GM19023 (cell line): ENCODE measurements around the gene RPL6.
A peak's percentile ranks its signal among the peaks of the same experiment; 100 is the strongest.
"Not testable (repeated sequence)": the region's sequence is repeated elsewhere in the genome, so short reads cannot be mapped to it uniquely, and the experiment has no call there.

Experiments used
- ATAC-seq: cut with Tn5 transposase; IDR thresholded peaks from one replicate; pipeline ENCODE4 v1.9.1; 2021; ENCODE audit warnings: mild to moderate bottlenecking, moderate library complexity; ENCODE audit not compliant: unreplicated experiment

RPL6 gene

GRCh38 chr12:112420740-112421139, 11.3 kb upstream of the RPL6 start:
- no peak for ATAC-seq

- peak; percentile 44 for ATAC-seq
Observed at GRCh38 chr12:112419297-112420133, 10.1 kb upstream of the RPL6 start.

GRCh38 chr12:112418608-112419296, 9.3 kb upstream of the RPL6 start, which contains the start of gene PTPN11:
PTPN11 (plus strand) TSS chr12:112418947; CDS start chr12:112419112, 165 bp downstream.
- ATAC-seq, result peak; percentile 82

GRCh38 chr12:112418273-112418607, 8.8 kb upstream of the RPL6 start:
- no peak for ATAC-seq

GRCh38 chr12:112415457-112415856, 6.1 kb upstream of the RPL6 start:
- not testable (repeated sequence) for ATAC-seq

- no peak for ATAC-seq
Observed at GRCh38 chr12:112413855-112414625, 4.6 kb upstream of the RPL6 start.

GRCh38 chr12:112409906-112410244, 470 bp upstream of the RPL6 start:
- no peak for ATAC-seq

GRCh38 chr12:112408621-112409020, 784 bp downstream of the RPL6 start:
- no peak for ATAC-seq

- ATAC-seq, result not testable (repeated sequence)
Observed at GRCh38 chr12:112407683-112408082, 1.7 kb downstream of the RPL6 start.

- no peak for ATAC-seq
Observed at GRCh38 chr12:112406519-112407488, 2.6 kb downstream of the RPL6 start.

GRCh38 chr12:112401903-112402498, 7.4 kb downstream of the RPL6 start:
- ATAC-seq, result no peak

- no peak for ATAC-seq
Observed at GRCh38 chr12:112401054-112401453, 8.4 kb downstream of the RPL6 start.

- ATAC-seq, result no peak
Observed at GRCh38 chr12:112393328-112393727, 16.1 kb downstream of the RPL6 start.

- ATAC-seq, result not testable (repeated sequence)
Observed at GRCh38 chr12:112389922-112390654, 19.3 kb downstream of the RPL6 start.

- no peak for ATAC-seq
Observed at GRCh38 chr12:112389228-112389627, 20.2 kb downstream of the RPL6 start.

GRCh38 chr12:112386726-112387125, 22.7 kb downstream of the RPL6 start:
- no peak for ATAC-seq

- no peak for ATAC-seq
Observed at GRCh38 chr12:112382866-112383265, 26.5 kb downstream of the RPL6 start.

GRCh38 chr12:112381883-112382796, 27.3 kb downstream of the RPL6 start, which contains the start of gene HECTD4:
HECTD4 (minus strand) TSS chr12:112382431; CDS start chr12:112382128, 303 bp downstream.
- ATAC-seq, result peak; percentile 90
